Psoas muscle (tissue), 8 donors: ENCODE results near the gene UBE3B. TPM values are rescaled to one million over a fixed set of nuclear protein-coding genes. Genes with fewer than 3 reads are reported as not detected.

Experiments used
- ATAC-seq, 4 donors: fragments of 200-7000 bp; cut with Tn5 transposase; one replicate each; pipeline ENCODE4 v1.9.1; 2020; ENCODE audit warnings: moderate library complexity in 3 of 4, mild to moderate bottlenecking in 2 of 4
- DNase-seq, 2 donors: peaks; one replicate each; pipeline ENCODE4 v3.0.0-alpha.2; 2020
- H3K27ac ChIP-seq: fragments of 200-600 bp; one replicate; pipeline ENCODE4 v1.8.0; 2022
- H3K27me3 ChIP-seq, 3 donors: fragments of 200-600 bp in 1 of 3; one replicate each; pipeline versions ENCODE4 v1.6.1 to v1.8.0; 2013 to 2022; ENCODE audit warnings: low read length in 2 of 3, mild to moderate bottlenecking in 2 of 3, moderate library complexity in 1 of 3; ENCODE audit not compliant: insufficient read depth in 3 of 3
- H3K36me3 ChIP-seq, 2 donors: fragments of 200-600 bp in 1 of 2; one replicate each; pipeline versions ENCODE4 v1.6.1 to v1.8.0; 2013 to 2022; ENCODE audit warnings: low read depth in 1 of 2, mild to moderate bottlenecking in 1 of 2, moderate library complexity in 1 of 2; ENCODE audit not compliant: insufficient read depth in 1 of 2
- H3K4me1 ChIP-seq: fragments of 200-600 bp; one replicate; pipeline ENCODE4 v1.8.0; 2022
- H3K4me3 ChIP-seq: fragments of 200-600 bp; one replicate; pipeline ENCODE4 v1.8.0; 2022; ENCODE audit warnings: mild to moderate bottlenecking
- H3K9me3 ChIP-seq: fragments of 200-600 bp; one replicate; pipeline ENCODE4 v1.8.0; 2022
- WGBS, 3 donors: extraction: QIAGEN DNeasy Blood & Tissue Kit; methylation state at CpG; one replicate each; pipeline versions ENCODE4 v1.1.6 to v1.1.7; 2013; 5-methylcytosine and 5-hydroxymethylcytosine counted together
- intact Hi-C, 2 donors: fragments of 100-400 bp; cut with DNase I; formaldehyde crosslinking; loops; one replicate each; pipeline versions ENCODE4 v1.11.0 to v1.14.2; 2022
- polyA plus RNA-seq, 3 donors: library from polyadenylated mRNA; stranded (reverse); fragments of 200-250 nt; gene quantifications; one replicate each; pipeline ENCODE4 v1.2.3, GENCODE V29; 2013
- total RNA-seq, 4 donors: library from RNA; stranded (reverse); fragmentation: NEBNext Ultra II Directional in 2 of 4; extraction: Animal tissue kit (Norgen Biotek cat#: 25700) in 2 of 4; gene quantifications; one replicate each; pipeline versions ENCODE4 v1.2.1 to v1.2.4, GENCODE V29; 2021 to 2023
- TF ChIP-seq, protein P1 (sequence below): fragments of 200-600 bp; IDR thresholded peaks from one replicate; pipeline ENCODE4 v1.8.0; 2022; ENCODE audit warnings: antibody characterized with exemption
- donor health status: healthy with polysubstance abuse.
- donor health status: DM: no; HTN: no; CAD: no; lungs with moderate emphysema.
- donor health status: Bipolar disorder and iron deficiency.
- donor health status: healthy.
- donor health status: DM: yes; HTN: yes; CAD: no.
- donor health status: DM: no; HTN: no; CAD: no.
- donor health status: DM: no; HTN: no; CAD: no.
- donor health status: DM: yes; HTN: yes; CAD: no.

The UBE3B gene
- total and polyA plus RNA-seq, 7 donors, result 13.5 to 50.8 (median 42.6) TPM

DNA sequence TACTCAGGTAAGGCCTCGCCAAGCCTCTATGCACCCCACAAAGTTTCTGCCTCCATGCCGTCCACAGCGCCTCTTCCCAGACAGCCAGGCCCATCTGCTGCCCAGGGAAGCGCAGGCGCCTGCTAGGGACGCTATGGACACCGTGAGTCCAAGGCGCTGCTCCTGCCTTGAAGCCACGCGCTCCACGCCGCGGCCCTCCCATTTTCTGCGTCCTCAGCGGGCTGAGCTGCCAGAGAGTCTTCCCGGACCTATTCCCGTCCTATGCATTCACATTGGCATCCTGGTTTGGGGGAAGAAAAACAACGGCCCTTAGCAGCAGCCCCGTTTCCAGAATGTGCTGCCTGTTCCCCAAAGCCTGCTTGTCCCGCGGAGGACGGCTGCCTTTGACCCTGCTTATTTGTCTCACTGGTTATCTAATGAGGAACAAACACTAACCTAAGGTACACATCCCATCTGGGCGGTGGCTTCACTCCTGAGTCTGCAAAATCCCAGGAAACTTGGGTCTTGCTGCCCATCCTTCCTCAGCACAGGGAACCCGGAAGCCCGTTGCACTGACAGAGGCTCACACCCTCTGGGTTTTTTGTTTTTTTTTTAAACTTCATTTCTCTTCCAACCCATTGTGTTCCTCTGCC is 57.9 kb downstream of the UBE3B start:
- H3K4me3 ChIP-seq, result no peak overlapping the region
- H3K9me3 ChIP-seq, result no peaks in the 10 kb centered on the region
- intact Hi-C loops, result no loop called here
- no peaks in the 10 kb centered on the region for H3K4me1 ChIP-seq
- H3K36me3 ChIP-seq, result peaks cover 8 to 98% of the 10 kb centered on the region in 2 donors
- no peak for DNase-seq
- H3K27ac ChIP-seq, result no peak overlapping the region
- 92 to 94% (median 93%) methylated on average over 25 of the region's 25 CpGs for WGBS, 3 donors
- TF ChIP-seq, protein P1, sequence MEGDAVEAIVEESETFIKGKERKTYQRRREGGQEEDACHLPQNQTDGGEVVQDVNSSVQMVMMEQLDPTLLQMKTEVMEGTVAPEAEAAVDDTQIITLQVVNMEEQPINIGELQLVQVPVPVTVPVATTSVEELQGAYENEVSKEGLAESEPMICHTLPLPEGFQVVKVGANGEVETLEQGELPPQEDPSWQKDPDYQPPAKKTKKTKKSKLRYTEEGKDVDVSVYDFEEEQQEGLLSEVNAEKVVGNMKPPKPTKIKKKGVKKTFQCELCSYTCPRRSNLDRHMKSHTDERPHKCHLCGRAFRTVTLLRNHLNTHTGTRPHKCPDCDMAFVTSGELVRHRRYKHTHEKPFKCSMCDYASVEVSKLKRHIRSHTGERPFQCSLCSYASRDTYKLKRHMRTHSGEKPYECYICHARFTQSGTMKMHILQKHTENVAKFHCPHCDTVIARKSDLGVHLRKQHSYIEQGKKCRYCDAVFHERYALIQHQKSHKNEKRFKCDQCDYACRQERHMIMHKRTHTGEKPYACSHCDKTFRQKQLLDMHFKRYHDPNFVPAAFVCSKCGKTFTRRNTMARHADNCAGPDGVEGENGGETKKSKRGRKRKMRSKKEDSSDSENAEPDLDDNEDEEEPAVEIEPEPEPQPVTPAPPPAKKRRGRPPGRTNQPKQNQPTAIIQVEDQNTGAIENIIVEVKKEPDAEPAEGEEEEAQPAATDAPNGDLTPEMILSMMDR, result no peak
- no peaks in the 10 kb centered on the region for H3K27me3 ChIP-seq
- no peak for ATAC-seq

DNA sequence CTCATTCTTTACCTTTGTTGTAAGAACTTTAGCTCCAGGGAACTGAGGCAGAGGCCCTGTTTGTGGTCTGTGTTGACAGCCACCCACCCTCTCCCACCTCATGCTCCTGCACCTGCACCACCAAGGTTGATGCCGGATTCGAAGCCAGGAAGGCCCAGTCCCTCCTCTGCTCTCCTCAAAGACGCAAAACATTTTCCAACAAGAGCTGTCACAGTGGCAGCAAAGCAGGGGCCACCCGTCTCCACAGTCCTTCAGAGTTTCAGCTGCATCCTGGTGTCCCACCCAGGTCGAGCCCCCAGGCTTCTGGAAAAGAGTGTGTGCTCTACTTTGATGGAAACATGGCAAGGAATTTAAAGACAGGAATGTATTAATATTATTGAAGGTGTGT is 58.4 kb downstream of the UBE3B start:
- peaks cover 4 to 95% of the 10 kb centered on the region in 2 donors for H3K36me3 ChIP-seq
- whole genome bisulfite sequencing, 3 donors, result 86 to 91% (median 87%) methylated on average over 5 of the region's 5 CpGs
- H3K4me3 ChIP-seq, result no peak overlapping the region
- no peaks in the 10 kb centered on the region for H3K9me3 ChIP-seq
- no peak for ATAC-seq
- H3K27ac ChIP-seq, result no peak overlapping the region
- TF ChIP-seq, protein P1, result no peak
- H3K27me3 ChIP-seq, result no peaks in the 10 kb centered on the region
- intact Hi-C loops, result no loop called here
- DNase-seq, result no peak
- H3K4me1 ChIP-seq, result no peaks in the 10 kb centered on the region

DNA sequence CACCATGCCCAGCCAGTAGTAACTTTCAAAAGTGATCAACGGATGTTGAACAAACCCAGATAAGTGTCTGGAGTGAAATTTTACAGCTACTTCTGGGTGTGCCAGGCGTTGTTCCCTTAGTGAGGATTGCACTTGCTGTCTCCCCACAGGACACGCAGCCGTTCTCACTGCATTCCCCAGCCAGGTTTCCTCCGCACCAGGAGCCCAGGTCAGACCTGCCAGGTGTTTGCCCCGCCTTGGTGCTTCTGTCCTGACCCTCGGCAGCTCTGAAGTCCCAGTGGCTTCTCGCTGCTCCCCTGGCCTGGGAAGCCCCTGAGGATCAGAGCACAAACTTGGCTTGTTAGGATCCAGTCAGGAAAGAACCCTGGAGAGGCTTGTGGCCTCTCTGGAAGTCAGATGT is 59.7 kb downstream of the UBE3B start:
- Histone ChIP-seq H3K4me1 (no peaks in the 10 kb centered on the region), H3K9me3 (no peaks in the 10 kb centered on the region), H3K27ac (no peak overlapping the region), H3K4me3 (no peak overlapping the region), H3K36me3 (peaks cover 4 to 83% of the 10 kb centered on the region in 2 donors), H3K27me3 (no peaks in the 10 kb centered on the region)
- TF ChIP-seq, protein P1, result no peak
- 89 to 94% (median 92%) methylated on average over 8 of the region's 8 CpGs for WGBS, 3 donors
- intact Hi-C loops, result no loop called here
- no peak for ATAC-seq
- no peak for DNase-seq

DNA sequence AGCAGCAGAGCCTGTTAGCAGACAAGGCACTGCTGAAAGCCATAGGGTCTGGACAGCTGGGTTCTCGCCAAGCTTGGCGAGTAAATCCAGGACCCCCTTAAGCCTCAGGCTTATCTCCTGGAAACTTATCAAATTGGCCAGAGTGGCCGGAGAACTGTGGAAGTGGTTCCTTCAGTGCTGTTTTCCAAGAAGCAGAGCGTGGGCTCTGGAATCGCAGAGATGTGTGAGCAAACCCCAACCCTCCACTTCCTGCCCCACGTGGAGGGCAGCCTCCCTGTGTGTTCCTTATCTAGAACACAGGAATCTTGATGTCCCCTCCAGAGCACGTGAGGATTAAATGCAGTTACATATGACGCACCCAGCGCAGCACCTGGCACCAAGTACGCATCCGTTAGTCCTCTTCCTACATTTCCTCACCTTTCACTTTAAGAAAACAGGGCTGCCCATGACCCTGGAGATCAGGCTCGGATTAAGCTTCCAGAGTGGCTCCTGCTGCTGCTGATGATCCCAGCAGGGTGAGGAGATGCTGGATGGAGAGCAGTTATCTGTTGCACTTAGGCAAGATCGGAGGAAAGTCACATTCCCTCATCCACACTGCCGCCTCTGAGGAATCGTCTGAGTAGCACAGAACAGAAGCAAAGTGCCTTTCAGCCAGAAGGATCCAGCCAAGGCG is 60.9 kb downstream of the UBE3B start:
- H3K4me1 ChIP-seq, result no peaks in the 10 kb centered on the region
- TF ChIP-seq, protein P1, result no peak
- peaks cover 4 to 71% of the 10 kb centered on the region in 2 donors for H3K36me3 ChIP-seq
- ATAC-seq (no peak), DNase-seq (no peak)
- 83 to 86% (median 85%) methylated on average over 16 of the region's 16 CpGs for WGBS, 3 donors
- intact Hi-C loops, result no loop called here
- H3K4me3 ChIP-seq, result no peak overlapping the region
- H3K9me3 ChIP-seq, result no peaks in the 10 kb centered on the region
- no peaks in the 10 kb centered on the region for H3K27me3 ChIP-seq
- no peak overlapping the region for H3K27ac ChIP-seq
